Lung (tissue), 12 donors: Measurements from ENCODE around the gene C4orf50. TPM values are rescaled to one million over a fixed set of nuclear protein-coding genes. Genes with fewer than 3 reads are reported as not detected.

ENCODE experiments used
- ATAC-seq: fragments of 200-7000 bp; cut with Tn5 transposase; one replicate; pipeline ENCODE4 v1.9.1; 2020; ENCODE audit warnings: moderate number of reproducible peaks; ENCODE audit not compliant: insufficient read depth, low FRiP score
- DNase-seq, 3 donors: peaks; one replicate each; pipeline ENCODE4 v3.0.0-alpha.2; 2013 to 2017
- H3K27ac ChIP-seq, 2 donors: one replicate each; pipeline ENCODE4 v1.5.1; 2013; ENCODE audit warnings: mild to moderate bottlenecking in 2 of 2, moderate library complexity in 2 of 2, control low read depth in 1 of 2, inconsistent platforms in 1 of 2, low read depth in 1 of 2, low read length in 1 of 2
- H3K27me3 ChIP-seq, 3 donors: one replicate each; pipeline ENCODE4 v1.5.1; 2013; ENCODE audit warnings: low read length in 2 of 3; ENCODE audit not compliant: control insufficient read depth in 3 of 3, insufficient read depth in 3 of 3
- H3K36me3 ChIP-seq, 4 donors: one replicate each; pipeline ENCODE4 v1.5.1; 2013; ENCODE audit warnings: low read length in 4 of 4, mild to moderate bottlenecking in 1 of 4, moderate library complexity in 1 of 4; ENCODE audit not compliant: control insufficient read depth in 4 of 4, insufficient read depth in 4 of 4
- H3K4me1 ChIP-seq, 5 donors: one replicate each; pipeline ENCODE4 v1.5.1; 2013; ENCODE audit warnings: low read length in 5 of 5, mild to moderate bottlenecking in 2 of 5, moderate library complexity in 1 of 5; ENCODE audit not compliant: control insufficient read depth in 5 of 5, insufficient read depth in 5 of 5
- H3K4me3 ChIP-seq: one replicate; pipeline ENCODE4 v1.5.1; 2013; ENCODE audit warnings: mild to moderate bottlenecking, control low read depth, moderate library complexity
- H3K9ac ChIP-seq, 2 donors: one replicate each; pipeline ENCODE4 v1.5.1; 2013; ENCODE audit warnings: low read length in 2 of 2, control low read depth in 1 of 2; ENCODE audit not compliant: insufficient read depth in 1 of 2
- H3K9me3 ChIP-seq, 4 donors: one replicate each; pipeline ENCODE4 v1.5.1; 2013; ENCODE audit warnings: low read length in 3 of 4, mild to moderate bottlenecking in 1 of 4, moderate library complexity in 1 of 4; ENCODE audit not compliant: control insufficient read depth in 4 of 4, insufficient read depth in 3 of 4
- CTCF ChIP-seq: IDR thresholded peaks from 2 replicates; pipeline ENCODE4 v1.5.1; 2012; ENCODE audit warnings: mild to moderate bottlenecking; ENCODE audit errors: control extremely low read depth, extremely low read depth
- WGBS, 2 donors: extraction: QIAGEN DNeasy Blood & Tissue Kit; methylation state at CpG; one replicate each; pipeline ENCODE4 v1.1.7; 2013; 5-methylcytosine and 5-hydroxymethylcytosine counted together
- polyA plus RNA-seq, 2 donors: library from polyadenylated mRNA; stranded (reverse); fragments of 200-250 nt; gene quantifications; one replicate each; pipeline ENCODE4 v1.2.1, GENCODE V29; 2013
- total RNA-seq, 2 donors: library from RNA; depleted of rRNA in 1 of 2; stranded (reverse); fragments of >200 nt in 1 of 2; gene quantifications; one replicate each; pipeline ENCODE4 v1.2.1, GENCODE V29; 2014 to 2021
- donor health status: control.
- donor health status: control.
- donor health status: Bipolar disorder and iron deficiency.
- donor health status: healthy.
- donor health status: DM: yes; HTN: yes; CAD: no.

Gene C4orf50
- total and polyA plus RNA-seq, 4 donors, result 0.02 to 0.04 (median 0.03) TPM

GRCh38 chr4:5866841-5867813 lies 151.1 kb downstream of the C4orf50 start:
- 65 to 73% methylated on average over 10 of the region's 10 CpGs for WGBS, 2 donors
- Histone ChIP-seq H3K27me3 (no peaks in the 10 kb centered on the region), H3K27ac (no peak overlapping the region), H3K36me3 (no peaks in the 10 kb centered on the region), H3K4me3 (no peak overlapping the region), H3K9me3 (peaks cover 0 to 2% (median 0%) of the 10 kb centered on the region in 4 donors), H3K4me1 (peaks cover 0 to 18% (median 6%) of the 10 kb centered on the region in 5 donors), H3K9ac (no peak overlapping the region)
- DNase-seq (no peak), ATAC-seq (no peak)
- TF ChIP-seq CTCF, result no peak

DNA sequence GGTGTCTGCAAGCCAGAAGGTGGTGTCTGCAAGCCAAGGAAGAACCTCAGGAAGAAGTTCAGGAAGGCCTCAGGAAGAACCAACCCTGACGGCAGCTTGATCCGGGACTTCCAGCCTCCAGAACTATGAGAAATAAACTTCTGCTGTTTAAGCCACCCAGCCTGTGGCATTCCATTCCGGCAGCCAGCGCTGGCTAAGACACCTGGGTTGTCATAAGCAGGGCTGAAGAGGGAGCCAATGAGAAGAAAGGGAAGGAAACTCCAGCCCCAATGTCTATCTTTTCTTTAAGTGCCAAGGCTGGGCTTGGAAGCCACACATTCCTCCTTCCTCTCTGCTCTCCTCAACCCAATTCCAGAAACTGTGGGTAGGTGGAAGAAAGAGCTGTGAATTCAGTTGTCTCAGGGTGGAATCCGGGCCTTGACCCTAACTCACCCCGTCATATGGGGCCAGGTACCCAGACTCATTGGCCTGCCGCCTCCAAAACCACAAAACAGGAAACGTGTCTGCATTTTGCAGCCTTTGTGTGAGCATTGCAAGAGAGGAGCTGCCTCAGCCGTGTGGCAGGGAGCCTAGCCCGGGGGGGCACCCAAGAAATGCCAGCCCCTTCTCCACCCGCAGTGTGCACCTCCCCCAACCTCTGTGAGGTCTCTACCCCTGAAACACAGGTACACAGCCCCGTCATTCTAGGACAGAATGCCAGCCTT lies 152.2 kb downstream of the C4orf50 start:
- Histone ChIP-seq H3K36me3 (no peaks in the 10 kb centered on the region), H3K4me1 (peaks cover 0 to 18% (median 6%) of the 10 kb centered on the region in 5 donors), H3K27ac (no peak overlapping the region), H3K9me3 (no peaks in the 10 kb centered on the region), H3K4me3 (no peak overlapping the region), H3K9ac (no peak overlapping the region), H3K27me3 (no peaks in the 10 kb centered on the region)
- no peak for DNase-seq
- TF ChIP-seq CTCF, result no peak
- 27 to 49% methylated on average over 12 of the region's 12 CpGs for WGBS, 2 donors
- ATAC-seq, result no peak

- Histone ChIP-seq H3K9me3 (peaks cover 0 to 3% (median 1%) of the 10 kb centered on the region in 4 donors), H3K36me3 (no peaks in the 10 kb centered on the region), H3K27me3 (no peaks in the 10 kb centered on the region), H3K9ac (no peak overlapping the region), H3K4me1 (peaks cover 0 to 3% (median 0%) of the 10 kb centered on the region in 5 donors), H3K27ac (no peak overlapping the region), H3K4me3 (no peak overlapping the region)
- DNase-seq (peak in 1 of 3 donors; percentile 25), ATAC-seq (no peak)
- WGBS, 2 donors, result 50 to 52% methylated on average over 15 of the region's 15 CpGs
- TF ChIP-seq CTCF, result no peak
Observed at GRCh38 chr4:5863461-5864113, 154.6 kb downstream of the C4orf50 start.
